ENCODE measurements around the gene HTRA1.

DNA sequence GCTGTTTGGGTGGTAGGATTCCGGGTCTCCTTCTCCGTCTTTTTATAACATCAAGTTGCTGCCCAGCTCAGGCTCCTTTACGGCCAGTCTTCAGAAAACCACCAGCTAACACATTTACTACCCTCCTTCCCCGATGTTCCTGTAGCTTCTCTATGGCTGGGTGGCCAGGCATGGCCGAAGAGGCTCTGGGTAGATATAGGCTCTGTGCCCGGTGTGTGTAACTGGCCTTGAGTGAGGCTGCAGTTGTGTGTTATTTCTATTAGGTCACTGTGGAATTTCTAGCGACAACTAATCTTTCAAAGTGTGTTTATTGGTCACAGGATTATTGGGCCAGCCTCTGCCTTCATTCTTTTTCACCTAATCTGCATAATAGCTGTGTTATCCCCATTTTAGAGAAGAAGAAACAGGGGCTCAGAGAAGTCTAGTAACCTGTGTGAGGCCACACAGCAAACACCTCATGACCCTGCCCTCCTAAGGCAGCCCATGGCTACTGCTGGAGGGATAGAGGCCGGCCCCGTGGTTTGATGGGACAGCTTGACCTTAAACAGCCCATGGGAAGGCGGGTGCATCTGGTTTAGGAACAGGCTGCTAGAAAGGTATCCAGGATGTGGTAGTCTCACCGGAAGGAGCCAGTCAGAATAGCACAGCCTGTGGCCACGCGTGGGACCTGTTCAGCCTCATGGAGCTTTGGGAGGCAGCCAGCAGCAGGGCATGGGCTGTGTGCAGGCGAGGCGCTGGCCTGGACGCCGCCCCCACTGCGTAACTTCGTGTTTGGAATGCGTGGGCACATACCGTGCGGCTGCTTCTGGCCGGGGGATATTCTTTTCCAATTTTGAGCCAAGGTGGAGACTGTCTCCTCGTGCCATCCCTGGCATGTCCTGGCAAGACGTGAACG is 29.7 kb downstream of the HTRA1 start:
- TF ChIP-seq, protein P1, sequence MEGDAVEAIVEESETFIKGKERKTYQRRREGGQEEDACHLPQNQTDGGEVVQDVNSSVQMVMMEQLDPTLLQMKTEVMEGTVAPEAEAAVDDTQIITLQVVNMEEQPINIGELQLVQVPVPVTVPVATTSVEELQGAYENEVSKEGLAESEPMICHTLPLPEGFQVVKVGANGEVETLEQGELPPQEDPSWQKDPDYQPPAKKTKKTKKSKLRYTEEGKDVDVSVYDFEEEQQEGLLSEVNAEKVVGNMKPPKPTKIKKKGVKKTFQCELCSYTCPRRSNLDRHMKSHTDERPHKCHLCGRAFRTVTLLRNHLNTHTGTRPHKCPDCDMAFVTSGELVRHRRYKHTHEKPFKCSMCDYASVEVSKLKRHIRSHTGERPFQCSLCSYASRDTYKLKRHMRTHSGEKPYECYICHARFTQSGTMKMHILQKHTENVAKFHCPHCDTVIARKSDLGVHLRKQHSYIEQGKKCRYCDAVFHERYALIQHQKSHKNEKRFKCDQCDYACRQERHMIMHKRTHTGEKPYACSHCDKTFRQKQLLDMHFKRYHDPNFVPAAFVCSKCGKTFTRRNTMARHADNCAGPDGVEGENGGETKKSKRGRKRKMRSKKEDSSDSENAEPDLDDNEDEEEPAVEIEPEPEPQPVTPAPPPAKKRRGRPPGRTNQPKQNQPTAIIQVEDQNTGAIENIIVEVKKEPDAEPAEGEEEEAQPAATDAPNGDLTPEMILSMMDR (IDR thresholded peaks at IDR 0.05), result no peak
- TF ChIP-seq, protein P2, sequence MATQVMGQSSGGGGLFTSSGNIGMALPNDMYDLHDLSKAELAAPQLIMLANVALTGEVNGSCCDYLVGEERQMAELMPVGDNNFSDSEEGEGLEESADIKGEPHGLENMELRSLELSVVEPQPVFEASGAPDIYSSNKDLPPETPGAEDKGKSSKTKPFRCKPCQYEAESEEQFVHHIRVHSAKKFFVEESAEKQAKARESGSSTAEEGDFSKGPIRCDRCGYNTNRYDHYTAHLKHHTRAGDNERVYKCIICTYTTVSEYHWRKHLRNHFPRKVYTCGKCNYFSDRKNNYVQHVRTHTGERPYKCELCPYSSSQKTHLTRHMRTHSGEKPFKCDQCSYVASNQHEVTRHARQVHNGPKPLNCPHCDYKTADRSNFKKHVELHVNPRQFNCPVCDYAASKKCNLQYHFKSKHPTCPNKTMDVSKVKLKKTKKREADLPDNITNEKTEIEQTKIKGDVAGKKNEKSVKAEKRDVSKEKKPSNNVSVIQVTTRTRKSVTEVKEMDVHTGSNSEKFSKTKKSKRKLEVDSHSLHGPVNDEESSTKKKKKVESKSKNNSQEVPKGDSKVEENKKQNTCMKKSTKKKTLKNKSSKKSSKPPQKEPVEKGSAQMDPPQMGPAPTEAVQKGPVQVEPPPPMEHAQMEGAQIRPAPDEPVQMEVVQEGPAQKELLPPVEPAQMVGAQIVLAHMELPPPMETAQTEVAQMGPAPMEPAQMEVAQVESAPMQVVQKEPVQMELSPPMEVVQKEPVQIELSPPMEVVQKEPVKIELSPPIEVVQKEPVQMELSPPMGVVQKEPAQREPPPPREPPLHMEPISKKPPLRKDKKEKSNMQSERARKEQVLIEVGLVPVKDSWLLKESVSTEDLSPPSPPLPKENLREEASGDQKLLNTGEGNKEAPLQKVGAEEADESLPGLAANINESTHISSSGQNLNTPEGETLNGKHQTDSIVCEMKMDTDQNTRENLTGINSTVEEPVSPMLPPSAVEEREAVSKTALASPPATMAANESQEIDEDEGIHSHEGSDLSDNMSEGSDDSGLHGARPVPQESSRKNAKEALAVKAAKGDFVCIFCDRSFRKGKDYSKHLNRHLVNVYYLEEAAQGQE (IDR thresholded peaks at IDR 0.05; ENCODE audit: insufficient read depth in 1 of 2, low read depth in 2 of 2, low read length in 1 of 2), result no peak
- no peak for TF ChIP-seq TCF7L2 (IDR thresholded peaks at IDR 0.05; ENCODE audit: low read depth, low read length)
- TF ChIP-seq POLR2AphosphoS5 (IDR thresholded peaks at IDR 0.05; ENCODE audit: low read depth, low read length), result no peak
